ENCODE measurements around the gene HTRA3.

HTRA3 gene

GRCh38 chr4:8282742-8283141 is 13.2 kb downstream of the HTRA3 start:
- no peak for DNase-seq

- no peak for DNase-seq
These were observed 13.6 kb downstream of the HTRA3 start for GRCh38 chr4:8283161-8283560.

- DNase-seq = no peak
These were observed 14.1 kb downstream of the HTRA3 start for GRCh38 chr4:8283631-8284121.

- no peak for DNase-seq
These were observed 14.8 kb downstream of the HTRA3 start for GRCh38 chr4:8284391-8284790.

- DNase-seq = no peak
These were observed 15.8 kb downstream of the HTRA3 start for GRCh38 chr4:8285143-8285975.

- no peak for DNase-seq
These were observed 16.6 kb downstream of the HTRA3 start for GRCh38 chr4:8285976-8286718.

- no peak for DNase-seq
These were observed 17.3 kb downstream of the HTRA3 start for GRCh38 chr4:8286719-8287342.

- DNase-seq = no peak
These were observed 18.1 kb downstream of the HTRA3 start for GRCh38 chr4:8287343-8288280.

GRCh38 chr4:8289151-8289750 is 19.7 kb downstream of the HTRA3 start:
- DNase-seq = no peak

GRCh38 chr4:8289956-8290700 is 20.6 kb downstream of the HTRA3 start:
- DNase-seq = no peak

- no peak for DNase-seq
These were observed 21.1 kb downstream of the HTRA3 start for GRCh38 chr4:8290701-8290970.

GRCh38 chr4:8291036-8291682 is 21.6 kb downstream of the HTRA3 start:
- no peak for DNase-seq

- no peak for DNase-seq
These were observed 22.3 kb downstream of the HTRA3 start for GRCh38 chr4:8291701-8292477.

GRCh38 chr4:8292478-8293107 is 23.0 kb downstream of the HTRA3 start:
- no peak for DNase-seq

GRCh38 chr4:8293131-8293975 is 23.8 kb downstream of the HTRA3 start:
- DNase-seq = no peak

GRCh38 chr4:8294036-8294435 is 24.5 kb downstream of the HTRA3 start:
- DNase-seq = no peak

- DNase-seq = no peak
These were observed 25.2 kb downstream of the HTRA3 start for GRCh38 chr4:8294775-8295174.

- DNase-seq = no peak
These were observed 25.9 kb downstream of the HTRA3 start for GRCh38 chr4:8295471-8295870.

- no peak for DNase-seq
These were observed 26.9 kb downstream of the HTRA3 start for GRCh38 chr4:8296491-8296890.

Measured in NCI-H1694 (cell line).